Measurements from ENCODE around the gene PLCG1.

Gene PLCG1

DNA sequence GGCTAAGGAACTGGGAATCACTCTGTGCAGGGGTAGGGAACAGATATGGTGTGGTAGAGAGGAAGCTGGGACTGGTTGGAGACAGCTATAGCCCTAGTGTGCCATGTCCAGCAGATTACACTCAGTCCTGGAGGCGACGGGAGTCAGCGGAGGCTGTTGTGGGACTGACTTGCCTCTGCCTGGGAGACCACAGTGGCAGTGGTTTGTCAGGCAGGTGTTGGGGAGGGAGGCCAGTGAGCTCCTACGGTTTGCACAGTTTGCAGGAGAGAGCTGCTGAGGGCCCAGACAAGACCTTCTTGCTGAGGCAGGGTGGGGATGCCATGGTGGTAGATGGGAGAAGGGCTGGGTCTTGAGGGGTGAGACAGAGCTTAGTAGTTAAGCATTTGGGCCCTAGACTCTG is 4.9 kb downstream of the PLCG1 start:
- DNase-seq (ENCODE audit: low read depth) = no peak

DNA sequence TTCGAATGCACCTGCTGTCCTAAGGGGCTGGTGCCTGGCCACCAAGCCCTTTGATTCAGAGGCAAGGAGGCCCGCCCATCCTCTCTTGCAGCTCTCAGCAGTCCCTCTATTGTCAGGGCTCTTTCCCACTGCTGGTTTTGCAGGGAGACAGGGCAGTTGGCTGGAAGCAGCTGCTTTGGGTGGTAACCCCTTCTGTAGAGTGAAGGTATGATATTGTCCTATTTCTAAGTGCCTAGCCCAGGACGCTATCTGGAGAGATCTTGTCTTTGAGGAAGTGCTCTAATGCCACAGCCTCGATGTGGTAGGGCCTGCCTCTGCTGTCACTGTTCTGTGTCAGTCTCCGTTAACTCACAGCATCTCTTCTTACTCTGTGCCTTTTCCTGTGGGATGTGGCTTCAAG is 5.6 kb downstream of the PLCG1 start:
- DNase-seq (ENCODE audit: low read depth) = no peak

- no peak for DNase-seq (ENCODE audit: low read depth)
These were observed 6.0 kb downstream of the PLCG1 start for GRCh38 chr20:41143354-41143753.

DNA sequence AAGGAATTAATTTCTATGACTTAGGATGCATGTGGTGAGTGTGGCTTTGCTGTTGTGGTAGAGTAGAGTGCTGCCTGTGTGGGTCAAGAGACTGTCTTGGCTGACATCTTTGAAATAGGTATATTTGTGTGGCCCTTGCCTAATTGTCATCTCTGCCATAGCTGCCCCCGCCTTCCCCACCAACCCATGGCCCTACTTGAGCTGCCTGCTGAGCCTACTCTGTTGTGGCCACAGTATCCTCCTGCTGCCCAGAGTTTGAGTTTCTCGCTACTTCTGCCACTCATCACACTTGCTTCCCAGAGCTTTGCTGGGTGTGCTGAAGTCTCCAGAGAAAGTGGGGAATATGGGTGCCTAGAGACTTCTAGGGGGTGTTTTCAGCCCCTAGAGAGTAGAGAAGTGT is 8.0 kb downstream of the PLCG1 start:
- no peak for DNase-seq (ENCODE audit: low read depth)

- no peak for DNase-seq (ENCODE audit: low read depth)
These were observed 8.7 kb downstream of the PLCG1 start for GRCh38 chr20:41145821-41146620.

GRCh38 chr20:41147767-41148191 is 10.4 kb downstream of the PLCG1 start:
- DNase-seq (ENCODE audit: low read depth) = no peak

DNA sequence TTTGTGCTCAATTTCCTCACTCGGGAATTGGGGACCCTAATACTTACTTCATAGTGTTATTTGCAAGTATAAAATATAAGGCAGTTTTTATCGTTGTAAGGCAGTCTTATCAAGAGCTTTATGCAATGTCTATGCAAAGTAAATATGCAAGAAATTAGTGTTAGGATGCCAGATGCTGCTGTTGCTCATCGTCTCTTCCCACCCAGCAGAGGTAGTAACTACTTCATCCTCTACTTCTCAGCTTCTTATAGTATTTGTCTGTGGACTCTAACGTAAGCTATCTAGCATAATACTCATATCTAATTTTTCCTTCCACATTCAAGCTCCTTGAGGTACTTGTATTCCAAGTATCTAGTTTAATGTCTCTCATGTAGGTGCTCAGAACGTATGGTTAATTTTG is 11.6 kb downstream of the PLCG1 start:
- DNase-seq (ENCODE audit: low read depth) = no peak

GRCh38 chr20:41150664-41151063 is 13.3 kb downstream of the PLCG1 start:
- no peak for DNase-seq (ENCODE audit: low read depth)

DNA sequence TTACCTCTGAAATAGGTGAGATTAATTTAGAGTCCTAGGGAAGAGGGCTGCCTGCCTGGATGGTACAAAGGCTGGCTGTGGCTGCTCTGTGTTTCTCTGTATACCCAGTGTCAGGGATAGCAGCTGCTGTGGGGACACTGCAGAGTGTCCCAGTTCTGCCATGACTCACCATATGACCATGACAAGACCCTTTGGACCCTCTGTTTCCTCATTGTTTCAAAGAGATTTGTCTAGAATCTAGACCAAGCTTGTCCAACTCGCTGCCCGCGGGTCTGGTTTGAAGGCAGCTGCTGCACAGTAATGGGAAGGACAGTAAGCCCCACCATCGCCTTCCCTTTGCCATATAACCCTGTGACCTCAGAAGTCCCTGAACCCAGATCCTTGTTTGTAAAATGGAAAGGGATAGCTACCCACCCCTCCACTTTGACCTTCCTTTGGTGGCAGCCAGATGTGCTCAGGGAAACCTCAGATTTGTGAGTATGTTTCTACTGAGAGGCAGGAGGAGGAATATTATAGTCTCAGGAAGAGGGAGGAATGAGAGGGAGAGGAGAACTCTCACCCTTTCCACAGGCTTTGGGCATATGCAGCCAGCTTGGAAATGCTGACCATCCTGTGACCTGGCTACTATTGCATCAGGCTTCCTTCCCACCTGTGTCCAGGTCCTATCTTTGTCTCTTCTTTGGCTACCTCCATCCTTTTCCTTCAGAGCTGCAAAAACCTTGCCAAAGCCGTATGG is 14.0 kb downstream of the PLCG1 start:
- no peak for DNase-seq (ENCODE audit: low read depth)

DNA sequence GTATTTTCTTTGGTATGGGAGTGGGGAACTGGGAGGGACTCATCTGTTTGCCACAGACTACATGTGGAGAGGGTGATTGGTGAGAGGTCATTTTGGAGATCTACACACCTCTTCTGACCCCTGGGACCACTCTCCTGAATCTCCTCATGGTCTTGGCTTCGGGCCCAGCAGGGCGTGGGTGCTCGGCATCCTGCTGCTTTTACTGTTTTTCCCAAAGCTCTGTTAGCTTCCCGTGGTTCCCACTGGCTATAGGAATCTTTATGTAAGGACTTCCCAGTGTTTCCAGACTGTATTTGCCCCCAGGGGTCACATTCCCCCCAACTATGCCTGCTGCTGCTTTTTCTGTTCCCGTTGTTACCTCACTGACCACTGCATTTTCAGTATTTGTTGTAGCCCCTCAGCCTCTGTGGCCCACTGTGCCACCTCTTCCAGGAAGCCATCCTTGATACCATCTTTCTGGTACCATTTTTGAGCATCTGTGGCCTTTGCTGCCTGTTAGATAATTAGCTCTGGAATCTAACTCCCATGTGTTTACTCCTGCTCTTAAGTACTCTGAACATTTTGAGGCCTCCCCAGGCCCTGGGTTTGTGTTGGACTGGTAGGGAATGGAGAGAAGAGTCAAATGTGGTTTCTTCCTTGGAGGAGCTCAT is 14.9 kb downstream of the PLCG1 start:
- no peak for DNase-seq (ENCODE audit: low read depth)

GRCh38 chr20:41154436-41155176 is 17.3 kb downstream of the PLCG1 start:
- DNase-seq (ENCODE audit: low read depth) = no peak

DNA sequence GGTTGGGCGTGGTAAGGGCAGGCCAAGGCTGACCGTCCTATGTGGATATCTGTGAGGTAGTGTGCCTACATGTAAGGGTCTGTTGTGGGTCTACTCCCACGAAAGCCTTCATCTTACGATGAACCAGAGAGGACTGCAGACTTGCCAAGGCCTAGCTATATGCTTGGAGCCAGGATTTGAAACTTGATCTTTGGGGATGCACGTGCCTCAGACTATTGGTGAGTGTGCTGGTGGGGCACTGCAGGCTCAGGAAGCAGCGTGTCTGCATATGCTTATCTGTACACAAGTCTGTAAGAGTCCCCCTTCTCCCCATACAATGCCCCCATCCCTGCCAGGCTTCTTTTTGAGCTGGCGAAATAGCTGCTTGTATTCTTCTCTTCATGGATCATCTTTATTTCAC is 17.9 kb downstream of the PLCG1 start:
- no peak for DNase-seq (ENCODE audit: low read depth)

DNA sequence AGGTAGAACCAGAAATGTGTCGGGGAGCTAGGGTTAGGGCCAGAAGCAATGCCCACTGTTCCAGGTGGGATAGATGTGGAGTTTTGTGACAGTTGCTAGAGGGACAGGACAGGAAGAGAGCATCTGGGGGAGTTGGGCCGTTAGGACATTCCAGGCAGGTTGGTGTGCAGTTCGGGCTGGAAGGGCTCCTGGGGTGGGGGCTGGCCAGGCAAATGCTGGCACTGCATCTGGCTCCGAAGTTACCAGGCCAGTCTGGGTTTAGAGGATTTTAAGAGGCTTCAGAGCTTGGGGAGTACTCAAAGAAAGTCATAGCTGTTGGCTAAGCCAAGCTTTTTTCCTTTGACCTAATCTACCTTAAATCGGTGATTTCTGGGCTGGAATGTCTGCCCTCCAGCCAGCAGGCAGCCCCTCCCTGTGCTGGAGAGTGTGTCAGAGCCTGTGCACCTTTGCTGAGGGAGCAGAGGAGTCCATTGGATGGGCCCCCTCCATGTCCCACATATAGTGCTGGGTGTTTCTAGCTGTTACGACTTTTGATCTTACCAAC is 20.8 kb downstream of the PLCG1 start:
- no peak for DNase-seq (ENCODE audit: low read depth)

DNA sequence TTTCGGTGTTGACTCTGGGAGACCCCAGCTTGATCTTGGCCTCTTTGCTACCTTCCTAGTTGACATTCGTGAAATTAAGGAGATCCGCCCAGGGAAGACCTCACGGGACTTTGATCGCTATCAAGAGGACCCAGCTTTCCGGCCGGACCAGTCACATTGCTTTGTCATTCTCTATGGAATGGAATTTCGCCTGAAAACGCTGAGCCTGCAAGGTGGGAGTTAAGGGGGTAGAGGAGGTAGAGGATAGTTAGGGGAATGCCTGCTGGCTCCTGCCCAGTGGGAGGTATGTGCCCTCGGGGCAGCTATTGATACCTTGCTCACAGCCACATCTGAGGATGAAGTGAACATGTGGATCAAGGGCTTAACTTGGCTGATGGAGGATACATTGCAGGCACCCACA is 22.2 kb downstream of the PLCG1 start:
- DNase-seq (ENCODE audit: low read depth) = no peak

DNA sequence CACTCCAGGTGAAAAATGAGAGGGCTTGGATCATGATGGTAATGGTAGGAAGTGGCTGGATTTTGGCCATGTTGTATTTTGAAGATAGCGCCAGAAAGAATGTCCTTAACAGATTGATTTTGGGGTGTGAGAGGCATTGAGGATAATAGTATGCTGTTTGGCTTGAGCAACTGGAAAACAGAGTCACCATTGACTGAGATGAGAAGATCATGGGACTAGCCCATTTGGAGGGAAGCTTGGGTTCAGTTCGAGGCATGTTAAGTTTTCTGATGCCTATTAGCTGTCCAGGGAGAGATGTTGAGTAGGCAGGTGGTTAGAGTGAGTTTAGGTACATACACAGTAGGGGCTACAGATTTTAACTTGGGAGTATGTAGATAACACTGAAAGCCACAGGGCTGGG is 23.3 kb downstream of the PLCG1 start:
- DNase-seq (ENCODE audit: low read depth) = no peak

DNA sequence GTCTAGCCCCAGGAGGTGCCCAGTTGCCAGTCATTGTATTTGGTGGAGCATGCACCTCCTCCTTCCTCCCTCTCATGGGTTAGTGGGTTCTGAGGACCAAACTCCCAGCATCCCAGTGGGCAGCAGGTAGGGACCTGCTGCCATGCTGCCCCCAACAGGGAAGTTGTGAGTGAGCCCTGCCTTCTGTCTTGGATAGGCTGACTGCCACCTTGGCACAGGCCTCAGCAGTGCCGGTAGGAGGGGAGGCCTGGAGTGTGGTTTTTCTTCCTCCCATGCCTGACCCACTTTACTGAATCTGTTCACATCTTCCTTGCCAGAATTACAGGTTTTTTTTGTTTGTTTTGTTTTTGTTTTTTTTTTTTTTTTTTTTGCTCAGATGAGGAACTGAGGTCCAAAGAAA is 24.5 kb downstream of the PLCG1 start:
- DNase-seq (ENCODE audit: low read depth) = no peak

- DNase-seq (ENCODE audit: low read depth) = no peak
These were observed 25.1 kb downstream of the PLCG1 start for GRCh38 chr20:41162396-41162795.

DNA sequence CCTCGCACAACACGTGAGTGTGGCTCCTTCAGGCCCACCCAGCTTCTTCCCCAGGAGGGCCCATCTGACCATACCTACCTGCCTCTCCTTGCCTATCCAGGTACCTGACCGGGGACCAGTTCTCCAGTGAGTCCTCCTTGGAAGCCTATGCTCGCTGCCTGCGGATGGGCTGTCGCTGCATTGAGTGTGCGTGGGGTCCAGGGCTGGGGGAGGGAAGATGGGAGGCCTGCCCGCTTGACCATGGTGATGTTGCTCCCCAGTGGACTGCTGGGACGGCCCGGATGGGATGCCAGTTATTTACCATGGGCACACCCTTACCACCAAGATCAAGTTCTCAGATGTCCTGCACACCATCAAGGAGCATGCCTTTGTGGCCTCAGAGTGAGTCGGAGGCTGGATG is 26.5 kb downstream of the PLCG1 start:
- DNase-seq (ENCODE audit: low read depth) = no peak

DNA sequence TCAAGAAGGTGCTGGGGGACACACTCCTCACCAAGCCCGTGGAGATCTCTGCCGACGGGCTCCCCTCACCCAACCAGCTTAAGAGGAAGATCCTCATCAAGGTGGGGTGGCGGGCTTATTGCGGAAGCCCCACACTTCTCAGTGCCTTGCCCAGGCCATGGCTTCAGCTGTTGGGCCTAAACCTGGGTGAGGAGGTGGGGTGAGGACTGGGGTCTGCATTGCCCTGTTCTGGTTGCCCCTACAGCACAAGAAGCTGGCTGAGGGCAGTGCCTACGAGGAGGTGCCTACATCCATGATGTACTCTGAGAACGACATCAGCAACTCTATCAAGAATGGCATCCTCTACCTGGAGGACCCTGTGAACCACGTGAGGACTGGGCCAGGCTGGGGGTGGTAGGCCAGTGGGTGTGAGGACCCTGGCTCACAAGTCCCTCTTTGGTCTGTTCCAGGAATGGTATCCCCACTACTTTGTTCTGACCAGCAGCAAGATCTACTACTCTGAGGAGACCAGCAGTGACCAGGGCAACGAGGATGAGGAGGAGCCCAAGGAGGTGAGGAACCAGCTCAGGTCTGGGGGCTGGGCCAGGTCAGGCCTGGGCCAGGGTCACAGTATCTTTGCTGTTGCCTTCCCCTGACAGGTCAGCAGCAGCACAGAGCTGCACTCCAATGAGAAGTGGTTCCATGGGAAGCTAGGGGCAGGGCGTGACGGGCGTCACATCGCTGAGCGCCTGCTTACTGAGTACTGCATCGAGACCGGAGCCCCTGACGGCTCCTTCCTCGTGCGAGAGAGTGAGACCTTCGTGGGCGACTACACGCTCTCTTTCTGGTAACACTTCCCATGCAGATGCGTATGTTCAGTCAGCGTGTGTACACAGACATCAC is 27.9 kb downstream of the PLCG1 start:
- no peak for DNase-seq (ENCODE audit: low read depth)

DNA sequence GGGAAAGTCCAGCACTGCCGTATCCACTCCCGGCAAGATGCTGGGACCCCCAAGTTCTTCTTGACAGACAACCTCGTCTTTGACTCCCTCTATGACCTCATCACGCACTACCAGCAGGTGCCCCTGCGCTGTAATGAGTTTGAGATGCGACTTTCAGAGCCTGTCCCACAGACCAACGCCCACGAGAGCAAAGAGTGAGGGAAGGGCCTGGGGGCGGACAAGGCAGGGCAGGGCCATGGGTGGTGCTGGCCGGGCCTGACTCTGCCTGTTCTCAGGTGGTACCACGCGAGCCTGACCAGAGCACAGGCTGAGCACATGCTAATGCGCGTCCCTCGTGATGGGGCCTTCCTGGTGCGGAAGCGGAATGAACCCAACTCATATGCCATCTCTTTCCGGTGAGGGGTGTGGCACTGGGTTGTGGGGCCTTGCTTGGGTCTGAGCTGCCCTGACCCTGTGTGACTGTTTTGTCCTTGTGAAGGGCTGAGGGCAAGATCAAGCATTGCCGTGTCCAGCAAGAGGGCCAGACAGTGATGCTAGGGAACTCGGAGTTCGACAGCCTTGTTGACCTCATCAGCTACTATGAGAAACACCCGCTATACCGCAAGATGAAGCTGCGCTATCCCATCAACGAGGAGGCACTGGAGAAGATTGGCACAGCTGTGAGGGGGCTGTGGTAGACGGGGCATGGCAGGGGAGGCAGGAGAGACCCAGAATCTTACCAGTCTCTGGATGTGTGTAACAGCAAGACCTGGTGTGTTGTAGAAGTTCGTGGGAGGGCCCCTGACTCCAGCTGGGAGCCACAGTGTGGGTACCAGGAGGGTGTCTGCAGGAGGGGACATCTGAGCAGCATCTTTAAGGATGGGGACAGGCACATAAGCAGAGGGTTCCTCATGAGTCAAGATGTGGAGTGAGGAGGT is 29.1 kb downstream of the PLCG1 start:
- DNase-seq (ENCODE audit: low read depth) = no peak
